ENCODE measurements around the gene ERGIC1.

GRCh38 chr5:172815631-172816030 is 18.4 kb upstream of the ERGIC1 start:
- TF ChIP-seq, protein P1, sequence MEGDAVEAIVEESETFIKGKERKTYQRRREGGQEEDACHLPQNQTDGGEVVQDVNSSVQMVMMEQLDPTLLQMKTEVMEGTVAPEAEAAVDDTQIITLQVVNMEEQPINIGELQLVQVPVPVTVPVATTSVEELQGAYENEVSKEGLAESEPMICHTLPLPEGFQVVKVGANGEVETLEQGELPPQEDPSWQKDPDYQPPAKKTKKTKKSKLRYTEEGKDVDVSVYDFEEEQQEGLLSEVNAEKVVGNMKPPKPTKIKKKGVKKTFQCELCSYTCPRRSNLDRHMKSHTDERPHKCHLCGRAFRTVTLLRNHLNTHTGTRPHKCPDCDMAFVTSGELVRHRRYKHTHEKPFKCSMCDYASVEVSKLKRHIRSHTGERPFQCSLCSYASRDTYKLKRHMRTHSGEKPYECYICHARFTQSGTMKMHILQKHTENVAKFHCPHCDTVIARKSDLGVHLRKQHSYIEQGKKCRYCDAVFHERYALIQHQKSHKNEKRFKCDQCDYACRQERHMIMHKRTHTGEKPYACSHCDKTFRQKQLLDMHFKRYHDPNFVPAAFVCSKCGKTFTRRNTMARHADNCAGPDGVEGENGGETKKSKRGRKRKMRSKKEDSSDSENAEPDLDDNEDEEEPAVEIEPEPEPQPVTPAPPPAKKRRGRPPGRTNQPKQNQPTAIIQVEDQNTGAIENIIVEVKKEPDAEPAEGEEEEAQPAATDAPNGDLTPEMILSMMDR (IDR thresholded peaks at IDR 0.05) = no peak
- no peak for TF ChIP-seq POLR2A (IDR thresholded peaks at IDR 0.05)

Data from esophagus squamous epithelium (tissue), 4 donors.